SK-N-SH (cell line): ENCODE data around the gene CLDN7.

Source experiments
- CTCF ChIP-seq: fragments of 200-600 bp; sonication (generic); IDR thresholded peaks from 2 replicates; pipeline ENCODE4 v1.6.1; 2017; ENCODE audit warnings: antibody characterized with exemption, mild to moderate bottlenecking, moderate library complexity
- POLR2AphosphoS5 ChIP-seq: IDR thresholded peaks from 2 replicates; pipeline ENCODE4 v1.6.1; 2012; ENCODE audit warnings: low read depth, low read length
- RAD21 ChIP-seq: IDR thresholded peaks from 2 replicates; pipeline ENCODE4 v1.6.1; 2012; ENCODE audit warnings: mild to moderate bottlenecking, low read length
- RFX5 ChIP-seq: IDR thresholded peaks from 2 replicates; pipeline ENCODE4 v1.6.1; 2012; ENCODE audit warnings: mild to moderate bottlenecking, improper control_type of control experiment, low read length
- RXRA ChIP-seq: IDR thresholded peaks from 2 replicates; pipeline ENCODE4 v1.4.0; 2012; ENCODE audit warnings: low read depth, mild to moderate bottlenecking, borderline replicate concordance
- TEAD4 ChIP-seq: IDR thresholded peaks from 2 replicates; pipeline ENCODE4 v1.4.0; 2012; ENCODE audit warnings: mild to moderate bottlenecking, borderline replicate concordance; ENCODE audit not compliant: insufficient read depth
- USF2 ChIP-seq: fragments of 150-350 bp; IDR thresholded peaks from 2 replicates; pipeline ENCODE4 v1.6.1; 2017; ENCODE audit warnings: antibody characterized with exemption, low read length, low read depth, borderline replicate concordance
- YY1 ChIP-seq: IDR thresholded peaks from 2 replicates; pipeline ENCODE4 v1.4.0; 2012; ENCODE audit warnings: low read depth, mild to moderate bottlenecking
- TF ChIP-seq, protein P1 (sequence below): IDR thresholded peaks from 2 replicates; pipeline ENCODE4; 2012
- TF ChIP-seq, protein P2 (sequence below): IDR thresholded peaks from 2 replicates; pipeline ENCODE4 v1.6.1; 2012; ENCODE audit warnings: mild to moderate bottlenecking, low read depth, low read length, moderate library complexity

DNA sequence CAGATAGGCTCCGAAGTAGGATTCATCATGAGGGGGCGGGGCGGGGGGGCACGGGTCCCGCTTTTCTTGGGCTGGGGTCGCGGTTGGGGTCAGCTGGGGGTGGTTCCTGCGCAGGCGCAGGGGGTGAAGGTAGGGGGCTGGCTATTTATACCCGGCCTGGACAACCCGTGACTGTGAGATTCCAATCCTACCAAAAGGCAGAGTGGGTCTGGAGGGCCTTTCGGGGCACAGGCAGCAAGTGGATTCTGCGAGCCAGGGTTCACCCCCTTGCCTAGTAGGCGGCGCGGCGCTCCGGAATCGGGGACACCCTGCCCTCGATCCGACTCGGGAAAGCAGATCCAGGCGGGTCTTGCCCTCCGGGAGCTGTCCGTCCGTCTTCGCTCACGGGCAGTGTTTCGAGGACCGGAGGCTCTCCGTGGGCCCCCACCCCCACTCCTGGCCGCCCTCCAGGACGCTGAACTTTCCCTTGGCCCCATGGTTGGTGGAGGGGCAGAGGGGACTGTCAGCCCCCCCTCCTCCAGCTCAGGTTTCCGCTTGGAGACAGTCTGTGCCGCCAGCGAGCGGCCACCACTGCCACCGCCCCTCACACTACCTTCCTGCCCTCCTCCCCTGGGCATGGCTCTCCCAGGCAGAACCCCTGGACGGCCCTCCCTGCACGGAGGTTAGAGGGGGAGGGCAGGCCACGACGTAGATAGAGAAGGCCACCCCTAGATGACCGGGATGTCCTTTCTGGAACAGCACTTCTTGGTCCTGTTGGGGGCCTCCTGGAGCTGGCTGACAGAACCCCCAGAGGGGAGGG lies 19.9 kb upstream of the CLDN7 start:
- TF ChIP-seq CTCF (no peak), POLR2AphosphoS5 (no peak), RXRA (no peak), YY1 (no peak), RFX5 (no peak), TEAD4 (no peak), RAD21 (no peak), USF2 (no peak)
- TF ChIP-seq, protein P1, sequence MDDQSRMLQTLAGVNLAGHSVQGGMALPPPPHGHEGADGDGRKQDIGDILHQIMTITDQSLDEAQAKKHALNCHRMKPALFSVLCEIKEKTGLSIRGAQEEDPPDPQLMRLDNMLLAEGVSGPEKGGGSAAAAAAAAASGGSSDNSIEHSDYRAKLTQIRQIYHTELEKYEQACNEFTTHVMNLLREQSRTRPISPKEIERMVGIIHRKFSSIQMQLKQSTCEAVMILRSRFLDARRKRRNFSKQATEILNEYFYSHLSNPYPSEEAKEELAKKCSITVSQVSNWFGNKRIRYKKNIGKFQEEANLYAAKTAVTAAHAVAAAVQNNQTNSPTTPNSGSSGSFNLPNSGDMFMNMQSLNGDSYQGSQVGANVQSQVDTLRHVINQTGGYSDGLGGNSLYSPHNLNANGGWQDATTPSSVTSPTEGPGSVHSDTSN = no peak
- TF ChIP-seq, protein P2, sequence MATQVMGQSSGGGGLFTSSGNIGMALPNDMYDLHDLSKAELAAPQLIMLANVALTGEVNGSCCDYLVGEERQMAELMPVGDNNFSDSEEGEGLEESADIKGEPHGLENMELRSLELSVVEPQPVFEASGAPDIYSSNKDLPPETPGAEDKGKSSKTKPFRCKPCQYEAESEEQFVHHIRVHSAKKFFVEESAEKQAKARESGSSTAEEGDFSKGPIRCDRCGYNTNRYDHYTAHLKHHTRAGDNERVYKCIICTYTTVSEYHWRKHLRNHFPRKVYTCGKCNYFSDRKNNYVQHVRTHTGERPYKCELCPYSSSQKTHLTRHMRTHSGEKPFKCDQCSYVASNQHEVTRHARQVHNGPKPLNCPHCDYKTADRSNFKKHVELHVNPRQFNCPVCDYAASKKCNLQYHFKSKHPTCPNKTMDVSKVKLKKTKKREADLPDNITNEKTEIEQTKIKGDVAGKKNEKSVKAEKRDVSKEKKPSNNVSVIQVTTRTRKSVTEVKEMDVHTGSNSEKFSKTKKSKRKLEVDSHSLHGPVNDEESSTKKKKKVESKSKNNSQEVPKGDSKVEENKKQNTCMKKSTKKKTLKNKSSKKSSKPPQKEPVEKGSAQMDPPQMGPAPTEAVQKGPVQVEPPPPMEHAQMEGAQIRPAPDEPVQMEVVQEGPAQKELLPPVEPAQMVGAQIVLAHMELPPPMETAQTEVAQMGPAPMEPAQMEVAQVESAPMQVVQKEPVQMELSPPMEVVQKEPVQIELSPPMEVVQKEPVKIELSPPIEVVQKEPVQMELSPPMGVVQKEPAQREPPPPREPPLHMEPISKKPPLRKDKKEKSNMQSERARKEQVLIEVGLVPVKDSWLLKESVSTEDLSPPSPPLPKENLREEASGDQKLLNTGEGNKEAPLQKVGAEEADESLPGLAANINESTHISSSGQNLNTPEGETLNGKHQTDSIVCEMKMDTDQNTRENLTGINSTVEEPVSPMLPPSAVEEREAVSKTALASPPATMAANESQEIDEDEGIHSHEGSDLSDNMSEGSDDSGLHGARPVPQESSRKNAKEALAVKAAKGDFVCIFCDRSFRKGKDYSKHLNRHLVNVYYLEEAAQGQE = no peak
